H9 (cell line): ENCODE data around the gene SLC5A2. TPM values are rescaled to one million over a fixed set of nuclear protein-coding genes. Genes with fewer than 3 reads are reported as not detected.

Experiments
- DNase-seq: peaks from one replicate; pipeline ENCODE4 v3.0.0-alpha.2; 2017
- H2AFZ ChIP-seq: one replicate; pipeline ENCODE4 v1.6.1; 2013; ENCODE audit warnings: mild to moderate bottlenecking, low read length, control low read depth, moderate library complexity
- H2AK5ac ChIP-seq: 2 replicates; pipeline ENCODE4 v1.6.1; 2013; ENCODE audit warnings: low read length, control low read depth, mixed read lengths; ENCODE audit not compliant: insufficient read length
- H2BK120ac ChIP-seq: one replicate; pipeline ENCODE4 v1.6.1; 2013; ENCODE audit warnings: low read depth, mild to moderate bottlenecking, low read length, control low read depth, inconsistent platforms; ENCODE audit not compliant: poor library complexity, severe bottlenecking
- H2BK12ac ChIP-seq: 2 replicates; pipeline ENCODE4 v1.6.1; 2013; ENCODE audit warnings: low read length, control low read depth, mixed read lengths, low read depth; ENCODE audit not compliant: insufficient read length
- H2BK15ac ChIP-seq: 2 replicates; pipeline ENCODE4 v1.6.1; 2013; ENCODE audit warnings: low read depth, low read length, control low read depth
- H2BK20ac ChIP-seq: one replicate; pipeline ENCODE4 v1.6.1; 2013; ENCODE audit warnings: low read depth, mild to moderate bottlenecking, low read length, control low read depth, inconsistent platforms; ENCODE audit not compliant: poor library complexity, severe bottlenecking
- H2BK5ac ChIP-seq: 2 replicates; pipeline ENCODE4 v1.6.1; 2013; ENCODE audit warnings: low read length, control low read depth, mixed read lengths; ENCODE audit not compliant: insufficient read length
- H3K14ac ChIP-seq: 2 replicates; pipeline ENCODE4 v1.6.1; 2013; ENCODE audit warnings: low read length, control low read depth; ENCODE audit not compliant: insufficient read depth
- H3K18ac ChIP-seq: 2 replicates; pipeline ENCODE4 v1.6.1; 2013; ENCODE audit warnings: low read depth, mild to moderate bottlenecking, mixed read lengths, low read length, control low read depth; ENCODE audit not compliant: insufficient read length
- H3K23ac ChIP-seq: 2 replicates; pipeline ENCODE4 v1.6.1; 2013; ENCODE audit warnings: low read length, control low read depth, mixed read lengths, low read depth; ENCODE audit not compliant: insufficient read length
- H3K23me2 ChIP-seq: 2 replicates; pipeline ENCODE4 v1.6.1; 2013; ENCODE audit warnings: low read depth, mild to moderate bottlenecking, mixed read lengths, low read length, control low read depth; ENCODE audit not compliant: insufficient read length, poor library complexity, severe bottlenecking
- H3K27ac ChIP-seq: 2 replicates; pipeline ENCODE4 v1.5.1; 2013; ENCODE audit warnings: low read length, control low read depth, mixed read lengths, low read depth; ENCODE audit not compliant: insufficient read length
- H3K27me3 ChIP-seq: 2 replicates; pipeline ENCODE4 v1.6.1; 2013; ENCODE audit warnings: low read length, control low read depth, inconsistent platforms; ENCODE audit not compliant: insufficient read depth
- H3K4ac ChIP-seq: 2 replicates; pipeline ENCODE4 v1.6.1; 2013; ENCODE audit warnings: low read depth, mild to moderate bottlenecking, control low read depth, inconsistent platforms, low read length, moderate library complexity
- H3K4me1 ChIP-seq: 2 replicates; pipeline ENCODE4 v1.6.1; 2013; ENCODE audit warnings: low read length, control low read depth, inconsistent platforms; ENCODE audit not compliant: insufficient read depth
- H3K4me2 ChIP-seq: 2 replicates; pipeline ENCODE4 v1.6.1; 2013; ENCODE audit warnings: low read length, control low read depth, mixed read lengths; ENCODE audit not compliant: insufficient read length, insufficient read depth
- H3K56ac ChIP-seq: 2 replicates; pipeline ENCODE4 v1.6.1; 2013; ENCODE audit warnings: low read depth, mild to moderate bottlenecking, mixed read lengths, low read length, control low read depth; ENCODE audit not compliant: insufficient read length
- H3K79me1 ChIP-seq: 2 replicates; pipeline ENCODE4 v1.6.1; 2013; ENCODE audit warnings: low read depth, mild to moderate bottlenecking, moderate library complexity, low read length, control low read depth, inconsistent platforms; ENCODE audit not compliant: insufficient read depth, poor library complexity, severe bottlenecking
- H3K79me2 ChIP-seq: 2 replicates; pipeline ENCODE4 v1.6.1; 2013; ENCODE audit warnings: low read length, control low read depth, inconsistent platforms; ENCODE audit not compliant: insufficient read depth
- H3K9ac ChIP-seq: 2 replicates; pipeline ENCODE4 v1.6.1; 2013; ENCODE audit warnings: low read length, control low read depth, mixed read lengths; ENCODE audit not compliant: insufficient read length; ENCODE audit errors: extremely low read depth
- H3K9me3 ChIP-seq: one replicate; pipeline ENCODE4 v1.6.1; 2013; ENCODE audit warnings: low read depth, low read length, inconsistent platforms; ENCODE audit not compliant: control insufficient read depth
- H3T11ph ChIP-seq: one replicate; pipeline ENCODE4 v1.6.1; 2013; ENCODE audit warnings: mild to moderate bottlenecking, low read length, control low read depth, inconsistent platforms
- H4K20me1 ChIP-seq: one replicate; pipeline ENCODE4 v1.6.1; 2013; ENCODE audit not compliant: control insufficient read depth, insufficient read length, insufficient read depth
- H4K5ac ChIP-seq: 2 replicates; pipeline ENCODE4 v1.6.1; 2013; ENCODE audit warnings: low read depth, mild to moderate bottlenecking, mixed read lengths, low read length, control low read depth; ENCODE audit not compliant: insufficient read length
- H4K8ac ChIP-seq: replicated peaks from 2 replicates; pipeline ENCODE4 v1.6.1; 2013; ENCODE audit warnings: low read length, control low read depth, mixed read lengths, low read depth; ENCODE audit not compliant: insufficient read length
- H4K91ac ChIP-seq: 2 replicates; pipeline ENCODE4 v1.6.1; 2013; ENCODE audit warnings: low read depth, mild to moderate bottlenecking, moderate library complexity, mixed read lengths, low read length, control low read depth; ENCODE audit not compliant: insufficient read length
- H3K27ac Mint-ChIP-seq, 3 experiments: 2 replicates in 2 of 3; 3 replicates in 1 of 3; pipeline ENCODE4 v1.8.0; 2020 to 2021; ENCODE audit warnings: mixed read lengths in 3 of 3, mild to moderate bottlenecking in 1 of 3, moderate library complexity in 1 of 3
- H3K27me3 Mint-ChIP-seq: 2 replicates; pipeline ENCODE4 v1.8.0; 2021; ENCODE audit warnings: low read depth, mild to moderate bottlenecking, moderate library complexity, mixed read lengths
- H3K36me3 Mint-ChIP-seq, 3 experiments: 2 replicates in 2 of 3; 3 replicates in 1 of 3; pipeline ENCODE4 v1.8.0; 2020 to 2021; ENCODE audit warnings: low read depth in 3 of 3, mixed read lengths in 3 of 3; ENCODE audit not compliant: insufficient read depth in 1 of 3
- H3K4me1 Mint-ChIP-seq, 2 experiments: 2 replicates each; pipeline ENCODE4 v1.8.0; 2020; ENCODE audit warnings: mixed read lengths in 2 of 2
- H3K4me3 Mint-ChIP-seq, 2 experiments: 2 replicates in 1 of 2; 3 replicates in 1 of 2; pipeline ENCODE4 v1.8.0; 2020 to 2021; ENCODE audit warnings: mild to moderate bottlenecking in 2 of 2, mixed read lengths in 2 of 2, moderate library complexity in 1 of 2
- H3K9me3 Mint-ChIP-seq, 2 experiments: 2 replicates in 1 of 2; 3 replicates in 1 of 2; pipeline ENCODE4 v1.8.0; 2020; ENCODE audit warnings: mild to moderate bottlenecking in 2 of 2, mixed read lengths in 2 of 2, moderate library complexity in 1 of 2
- CTCF ChIP-seq: fragments of 200-600 bp; sonication (generic); conservative IDR thresholded peaks from 3 replicates; pipeline ENCODE4 v1.8.0; 2021; ENCODE audit warnings: antibody characterized with exemption, mild to moderate bottlenecking
- WGBS: extraction: QIAGEN DNeasy Blood & Tissue Kit; methylation state at CpG from one replicate; pipeline ENCODE4 v1.1.7; 2013; ENCODE audit warnings: missing lambda C conversion rate, low lambda C conversion rate, mixed read lengths; ENCODE audit not compliant: insufficient read length; ENCODE audit errors: extremely low coverage; 5-methylcytosine and 5-hydroxymethylcytosine counted together
- total RNA-seq: library from RNA; stranded (reverse); gene quantifications from 2 replicates; pipeline ENCODE4 v1.2.1, GENCODE V29; 2021

SLC5A2 gene
- total RNA-seq, 1 experiment from 2014 or later, result 0.52 TPM

- Histone ChIP-seq H3K4me1 (no peaks in the 10 kb centered on the region), H2BK15ac (no peak overlapping the region), H3K9ac (no peak overlapping the region), H4K5ac (no peak overlapping the region), H3K79me1 (no peaks in the 10 kb centered on the region), H4K8ac (no peak overlapping the region), H3K4me2 (no peak overlapping the region), H3K27me3 (no peaks in the 10 kb centered on the region), H3K14ac (no peak overlapping the region), H2BK120ac (no peak overlapping the region), H4K91ac (no peak overlapping the region), H3K79me2 (no peaks in the 10 kb centered on the region), H2BK12ac (no peak overlapping the region), H3K9me3 (no peaks in the 10 kb centered on the region), H2BK20ac (no peak overlapping the region), H2AFZ (no peak overlapping the region), H3K27ac (no peak overlapping the region), H2AK5ac (no peak overlapping the region), H3K18ac (no peak overlapping the region), H3K23ac (no peak overlapping the region), H3K23me2 (no peaks in the 10 kb centered on the region), H3T11ph (no peak overlapping the region), H3K4ac (no peak overlapping the region), H2BK5ac (no peak overlapping the region), H4K20me1 (no peaks in the 10 kb centered on the region), H3K56ac (no peak overlapping the region)
- TF ChIP-seq CTCF, result no peak
- WGBS, result no CpG with 5 or more reads among the region's 17 CpGs
- DNase-seq, result no peak
- H3K27me3 Mint-ChIP-seq, result no peaks in the 10 kb centered on the region; the same call in 1 of the 2 replicates
- peaks cover 3 to 34% (median 29%) of the 10 kb centered on the region in 3 experiments for H3K36me3 Mint-ChIP-seq
- no peak overlapping the region for H3K27ac Mint-ChIP-seq
- H3K4me1 Mint-ChIP-seq, result peaks cover 2 to 5% of the 10 kb centered on the region in 2 experiments; a peak in 2 of 4 replicates
- no peak overlapping the region for H3K4me3 Mint-ChIP-seq
- H3K9me3 Mint-ChIP-seq, result peaks cover 0 to 2% of the 10 kb centered on the region in 2 experiments; a peak in 1 of 5 replicates
These were observed 18.1 kb upstream of the SLC5A2 start for GRCh38 chr16:31464781-31465260.
